Measurements from ENCODE around the gene SLC43A2. TPM values are rescaled to one million over a fixed set of nuclear protein-coding genes. Genes with fewer than 3 reads are reported as not detected.
A peak's percentile ranks its signal among the peaks of the same experiment; 100 is the strongest.
"Not testable (repeated sequence)": the region's sequence is repeated elsewhere in the genome, so short reads cannot be mapped to it uniquely, and the experiment has no call there.

The SLC43A2 gene
- 10 to 100 TPM in 2 of 5 donors, 1 to 10 TPM in 2, under 1 TPM in 1; 0.29 to 15.8 (median 6.5) TPM for total RNA-seq
- 1 to 10 TPM; 1.8 to 5.9 (median 4.6) TPM for polyA plus RNA-seq
- long read RNA-seq, donor 1, full-length matches to known transcripts = 1 of 1 reads
- long read RNA-seq, donor 1, partial matches to known transcripts = 0 of 1 reads
- long read RNA-seq, donor 1, other reads (novel, unspliced or antisense) = 0 of 1 reads
- long read RNA-seq, donor 2, full-length matches to known transcripts = 2 of 2 reads
- long read RNA-seq, donor 2, partial matches to known transcripts = 0 of 2 reads
- long read RNA-seq, donor 2, other reads (novel, unspliced or antisense) = 0 of 2 reads
- long read RNA-seq, donor 3 = 0 reads
- long read RNA-seq, donor 4 = 0 reads
- long read RNA-seq, donor 5, full-length matches to known transcripts = 2 of 2 reads
- long read RNA-seq, donor 5, partial matches to known transcripts = 0 of 2 reads
- long read RNA-seq, donor 5, other reads (novel, unspliced or antisense) = 0 of 2 reads
- long read RNA-seq, donor 6, full-length matches to known transcripts = 2 of 2 reads
- long read RNA-seq, donor 6, partial matches to known transcripts = 0 of 2 reads
- long read RNA-seq, donor 6, other reads (novel, unspliced or antisense) = 0 of 2 reads
- long read RNA-seq, donor 7, full-length matches to known transcripts = 1 of 1 reads
- long read RNA-seq, donor 7, partial matches to known transcripts = 0 of 1 reads
- long read RNA-seq, donor 7, other reads (novel, unspliced or antisense) = 0 of 1 reads
- long read RNA-seq, donor 8 = 0 reads
- long read RNA-seq, donor 9 = 0 reads
- long read RNA-seq, donor 10, full-length matches to known transcripts = 2 of 2 reads
- long read RNA-seq, donor 10, partial matches to known transcripts = 0 of 2 reads
- long read RNA-seq, donor 10, other reads (novel, unspliced or antisense) = 0 of 2 reads

DNA sequence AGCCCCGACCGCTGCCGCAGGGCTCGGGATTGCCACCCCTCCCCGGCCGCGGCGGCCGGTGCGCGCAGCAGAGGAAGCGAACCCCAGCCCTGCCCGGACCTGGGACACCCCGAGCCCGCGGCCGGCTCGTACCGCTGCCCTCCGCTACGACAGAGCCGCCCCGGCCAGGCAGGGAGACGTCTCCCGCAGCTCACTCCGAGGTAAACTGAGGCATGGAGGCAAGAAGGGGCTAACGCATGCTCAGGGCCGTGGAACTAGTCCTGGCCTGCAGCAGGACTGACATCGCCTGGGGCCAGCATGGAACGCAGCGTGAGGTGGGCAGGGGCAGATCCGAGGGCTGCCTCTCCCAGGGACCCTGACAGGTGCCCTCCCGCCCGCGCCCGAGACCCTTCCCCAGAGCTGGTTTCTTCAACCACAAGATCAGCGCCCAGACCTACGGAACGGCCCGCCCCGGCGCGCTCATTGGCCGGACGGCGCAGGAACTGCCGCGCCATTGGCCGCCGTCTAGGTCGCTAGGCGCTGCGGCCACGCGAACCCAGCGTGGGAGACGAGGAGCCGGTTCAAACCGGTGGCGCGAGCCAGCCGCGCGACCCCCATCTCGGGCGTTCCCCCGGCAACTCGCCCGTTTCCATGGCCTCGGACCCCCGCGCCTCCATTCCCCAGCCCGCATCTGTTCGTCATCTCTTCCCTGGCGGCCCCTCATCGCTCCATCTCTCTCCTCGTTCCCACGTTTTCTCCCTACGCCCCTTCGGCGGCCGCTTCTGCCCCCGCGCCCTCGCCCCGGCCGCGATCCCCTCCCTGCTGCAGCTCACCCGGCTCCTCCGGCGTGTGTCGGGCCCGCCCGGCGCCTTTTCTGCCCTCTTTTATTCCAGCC, at the start of gene SLC43A2:
Gene SLC43A2, minus strand, starts transcription at position 853 of the 874 bp plus-strand sequence. CDS start 960 bp downstream, outside the sequence.
- peak; percentile 84 to 96 for DNase-seq
- Histone ChIP-seq H3K9me3 (no peaks in the 10 kb centered on the region), H3K4me1 (peaks cover 31 to 51% (median 47%) of the 10 kb centered on the region in 4 donors), H3K27ac (peak within 1 kb of the TSS; percentile 90 to 95 (median 92)), H3K27me3 (no peaks in the 10 kb centered on the region), H3K4me3 (peak within 1 kb of the TSS; percentile 62 to 93 (median 76)), H3K36me3 (peaks cover 0 to 12% (median 4%) of the 10 kb centered on the region in 4 donors)
- 0 to 1% (median 1%) methylated on average over 38 to 95 of the region's 95 CpGs for WGBS, 5 donors
- peak in 1 of 3 donors; percentile 36 for TF ChIP-seq POLR2AphosphoS5 (IDR thresholded peaks at IDR 0.05)
- TF ChIP-seq, protein P1, sequence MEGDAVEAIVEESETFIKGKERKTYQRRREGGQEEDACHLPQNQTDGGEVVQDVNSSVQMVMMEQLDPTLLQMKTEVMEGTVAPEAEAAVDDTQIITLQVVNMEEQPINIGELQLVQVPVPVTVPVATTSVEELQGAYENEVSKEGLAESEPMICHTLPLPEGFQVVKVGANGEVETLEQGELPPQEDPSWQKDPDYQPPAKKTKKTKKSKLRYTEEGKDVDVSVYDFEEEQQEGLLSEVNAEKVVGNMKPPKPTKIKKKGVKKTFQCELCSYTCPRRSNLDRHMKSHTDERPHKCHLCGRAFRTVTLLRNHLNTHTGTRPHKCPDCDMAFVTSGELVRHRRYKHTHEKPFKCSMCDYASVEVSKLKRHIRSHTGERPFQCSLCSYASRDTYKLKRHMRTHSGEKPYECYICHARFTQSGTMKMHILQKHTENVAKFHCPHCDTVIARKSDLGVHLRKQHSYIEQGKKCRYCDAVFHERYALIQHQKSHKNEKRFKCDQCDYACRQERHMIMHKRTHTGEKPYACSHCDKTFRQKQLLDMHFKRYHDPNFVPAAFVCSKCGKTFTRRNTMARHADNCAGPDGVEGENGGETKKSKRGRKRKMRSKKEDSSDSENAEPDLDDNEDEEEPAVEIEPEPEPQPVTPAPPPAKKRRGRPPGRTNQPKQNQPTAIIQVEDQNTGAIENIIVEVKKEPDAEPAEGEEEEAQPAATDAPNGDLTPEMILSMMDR (IDR thresholded peaks at IDR 0.05) = no peak
- intact Hi-C loops (cut with DNase I; ENCODE audit: low total_unique reads) = no loop called here

DNA sequence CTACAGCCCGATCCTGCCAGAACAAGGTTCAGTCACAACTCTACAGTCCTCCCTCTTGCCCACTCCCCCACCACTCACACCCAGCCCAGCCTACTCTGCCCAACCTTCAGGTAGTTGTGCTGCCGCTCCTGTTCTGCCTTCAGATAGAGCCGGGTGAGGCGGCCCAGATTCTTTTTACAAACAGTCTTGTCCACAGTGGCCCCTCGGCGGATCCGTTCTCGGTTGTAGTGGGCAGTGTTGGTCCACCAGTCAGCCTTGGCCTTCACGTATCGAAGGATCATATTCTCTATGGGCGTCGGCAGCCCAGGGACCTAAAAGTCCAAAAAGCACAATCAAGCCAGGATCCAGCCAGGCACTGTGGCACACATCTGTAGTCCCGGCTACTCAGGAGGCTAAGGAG, 47.8 kb upstream of the SLC43A2 start:
- intact Hi-C loops (cut with DNase I; ENCODE audit: low total_unique reads) = no loop called here
- Histone ChIP-seq H3K4me3 (no peak overlapping the region), H3K27me3 (no peaks in the 10 kb centered on the region), H3K36me3 (peaks cover 100% of the 10 kb centered on the region in 4 donors), H3K4me1 (no peaks in the 10 kb centered on the region), H3K9me3 (no peaks in the 10 kb centered on the region), H3K27ac (no peak overlapping the region)
- no peak for TF ChIP-seq POLR2AphosphoS5 (IDR thresholded peaks at IDR 0.05)
- no peak for TF ChIP-seq POLR2A (IDR thresholded peaks at IDR 0.05)
- no peak for TF ChIP-seq EP300 (IDR thresholded peaks at IDR 0.05)
- TF ChIP-seq, protein P1 (IDR thresholded peaks at IDR 0.05) = no peak
- no peak for DNase-seq
- WGBS, 5 donors = 91 to 95% (median 94%) methylated on average over 13 of the region's 13 CpGs

DNA sequence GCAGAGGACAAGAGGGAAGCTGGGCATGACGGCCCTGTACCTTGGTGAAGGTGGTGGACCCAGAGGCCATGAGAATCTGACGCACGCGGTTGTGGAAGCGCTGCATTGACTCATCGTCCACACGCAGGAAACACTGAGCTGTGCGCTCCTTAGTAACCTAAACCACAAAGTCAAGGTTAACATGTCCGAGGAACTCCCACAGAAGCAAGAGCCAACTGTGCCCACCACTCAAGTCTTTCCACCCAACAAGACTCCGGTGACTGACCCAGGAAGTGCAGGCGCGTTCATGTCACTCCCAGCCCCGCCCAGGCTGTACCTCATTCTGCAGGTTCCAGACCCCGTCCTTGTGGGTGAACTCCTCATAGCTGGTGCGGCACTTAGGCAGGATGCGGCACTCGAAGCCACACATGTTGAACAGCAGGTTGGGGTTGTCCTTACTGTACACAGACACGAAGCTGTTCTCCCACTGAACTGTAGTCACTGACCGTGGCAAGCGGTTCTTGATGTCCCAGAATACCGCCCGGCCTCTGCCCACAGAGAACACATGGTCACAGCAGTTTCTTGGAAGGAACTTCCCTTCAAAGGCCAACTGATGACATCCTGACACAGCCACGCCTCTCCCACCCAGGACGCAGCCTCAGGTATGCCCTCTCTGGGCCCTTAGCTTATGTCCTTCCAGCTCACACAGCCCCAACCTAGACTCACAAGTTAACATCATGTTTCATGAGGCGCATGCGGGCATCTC, 44.6 kb upstream of the SLC43A2 start:
- H3K4me3 ChIP-seq = no peak overlapping the region
- H3K36me3 ChIP-seq = peaks cover 96 to 100% (median 99%) of the 10 kb centered on the region in 4 donors
- no peaks in the 10 kb centered on the region for H3K27me3 ChIP-seq
- peaks cover 0 to 23% (median 13%) of the 10 kb centered on the region in 4 donors for H3K4me1 ChIP-seq
- WGBS, 5 donors = 76 to 92% (median 87%) methylated on average over 26 of the region's 26 CpGs
- no peak for DNase-seq
- H3K9me3 ChIP-seq = no peaks in the 10 kb centered on the region
- intact Hi-C loops (cut with DNase I; ENCODE audit: low total_unique reads) = no loop called here
- TF ChIP-seq POLR2A (IDR thresholded peaks at IDR 0.05) = no peak
- no peak for TF ChIP-seq EP300 (IDR thresholded peaks at IDR 0.05)
- TF ChIP-seq POLR2AphosphoS5 (IDR thresholded peaks at IDR 0.05) = no peak
- TF ChIP-seq, protein P1 (IDR thresholded peaks at IDR 0.05) = no peak
- no peak overlapping the region for H3K27ac ChIP-seq

DNA sequence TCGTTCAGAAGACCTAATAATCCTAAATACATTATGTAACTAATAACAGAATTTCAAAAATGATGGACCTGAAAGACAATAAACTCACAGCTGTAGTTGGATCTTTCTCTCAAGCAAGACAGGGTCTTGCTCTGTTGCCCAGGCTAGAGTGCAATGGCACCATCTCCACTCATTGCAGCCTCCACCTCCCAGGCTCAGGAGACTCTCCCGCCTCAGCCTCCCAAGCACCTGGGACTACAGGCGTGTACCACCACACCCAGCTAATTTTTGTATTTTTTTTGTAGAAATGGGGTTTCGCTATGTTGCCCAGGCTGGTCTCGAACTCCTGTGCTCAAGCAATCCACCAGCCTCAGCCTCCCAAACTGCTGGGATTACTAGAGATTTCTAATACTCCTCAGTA, 35.3 kb upstream of the SLC43A2 start:
- Histone ChIP-seq H3K4me1 (peaks cover 0 to 21% (median 12%) of the 10 kb centered on the region in 4 donors), H3K36me3 (peaks cover 71 to 100% (median 99%) of the 10 kb centered on the region in 4 donors)
- H3K9me3 ChIP-seq; DNase-seq; intact Hi-C loops (cut with DNase I; ENCODE audit: low total_unique reads); H3K27ac ChIP-seq; H3K27me3 ChIP-seq; H3K4me3 ChIP-seq: not testable (repeated sequence)
- 86 to 95% (median 89%) methylated on average over 5 of the region's 5 CpGs for WGBS, 5 donors

All from stomach (tissue), 19 donors.